HCT116 (cell line): ENCODE results near the gene TDRD10. TPM values are rescaled to one million over a fixed set of nuclear protein-coding genes. Genes with fewer than 3 reads are reported as not detected.

ENCODE experiments used
- ATAC-seq: fragments of 200-7000 bp; cut with Tn5 transposase; 2 replicates; pipeline ENCODE4 v1.9.1; 2020; ENCODE audit warnings: mild to moderate bottlenecking, moderate library complexity
- BruUV-seq: library from RNA; stranded (reverse); fragments of 400-500 nt; replicated peaks from 2 replicates; lab custom pipeline; 2021; lab: Mats Ljungman, UMichigan
- CTCF ChIA-PET: fragments of 300-600 bp; sonication (Branson Sonifier 250); formaldehyde crosslinking; loops from one replicate; lab custom pipeline; 2021; ENCODE audit warnings: antibody characterized with exemption; lab: Charles Lee
- POLR2A ChIA-PET: fragments of 300-600, 350-600 bp; sonication (Branson Sonifier 250); formaldehyde crosslinking; loops from one replicate; lab custom pipeline; 2021; ENCODE audit warnings: antibody characterized with exemption; lab: Charles Lee
- RAD21 ChIA-PET, 2 experiments: fragments of 300-600 bp; sonication (Branson Sonifier 250); formaldehyde crosslinking; loops; one replicate each; lab custom pipeline; 2023; ENCODE audit warnings: low total read pairs in 2 of 2; ENCODE audit not compliant: uncharacterized antibody in 2 of 2, unreplicated experiment in 2 of 2, low non-redundant PET in 1 of 2; lab: Charles Lee
- DNase-seq: peaks from one replicate; pipeline ENCODE4 v3.0.0-alpha.2; 2010; ENCODE audit warnings: low read depth, low spot score
- H2AFZ ChIP-seq: fragments of 200-600 bp; shearing (Covaris generic), sonication (generic); 2 replicates; pipeline ENCODE4 v1.6.1; 2017; ENCODE audit warnings: low read depth, mixed run types, mixed read lengths, antibody characterized with exemption, low read length; ENCODE audit not compliant: poor library complexity, severe bottlenecking
- H3K27ac ChIP-seq: 2 replicates; pipeline ENCODE4 v1.5.1; 2012; ENCODE audit warnings: low read depth, low read length
- H3K27me3 ChIP-seq: fragments of 200-600 bp; sonication (generic); 2 replicates; pipeline ENCODE4 v1.6.1; 2016; ENCODE audit warnings: mixed run types, low read length, mixed read lengths; ENCODE audit not compliant: insufficient read depth
- H3K36me3 ChIP-seq, 2 experiments: fragments of 200-500 bp in 1 of 2; fragments of 200-600 bp in 1 of 2; sonication (Bioruptor generic) in 1 of 2; sonication (generic) in 1 of 2; 2 replicates each; pipeline versions ENCODE4 v1.5.1 to v1.6.1; 2014 to 2016; ENCODE audit warnings: low read length in 2 of 2, inconsistent platforms in 1 of 2, mixed read lengths in 1 of 2, mixed run types in 1 of 2; ENCODE audit not compliant: insufficient read depth in 2 of 2, control insufficient read depth in 1 of 2
- H3K4me1 ChIP-seq, 2 experiments: fragments of 200-600 bp in 1 of 2; sonication (generic) in 1 of 2; 2 replicates each; pipeline versions ENCODE4 v1.5.1 to v1.6.1; 2012 to 2017; ENCODE audit warnings: low read length in 2 of 2, inconsistent platforms in 1 of 2, mild to moderate bottlenecking in 1 of 2, mixed read lengths in 1 of 2, mixed run types in 1 of 2, moderate library complexity in 1 of 2; ENCODE audit not compliant: insufficient read depth in 2 of 2, control insufficient read depth in 1 of 2
- H3K4me2 ChIP-seq: fragments of 200-600 bp; sonication (generic); 2 replicates; pipeline ENCODE4 v1.6.1; 2017; ENCODE audit warnings: mixed run types, low read length, mixed read lengths
- H3K4me3 ChIP-seq, 2 experiments: fragments of 200-600 bp in 1 of 2; sonication (generic) in 1 of 2; replicated peaks in 1 of 2; 2 replicates each; pipeline ENCODE4 v1.5.1; 2011 to 2016; ENCODE audit warnings: low read length in 2 of 2, control low read depth in 1 of 2, low read depth in 1 of 2, mild to moderate bottlenecking in 1 of 2, mixed read lengths in 1 of 2, mixed run types in 1 of 2
- H3K79me2 ChIP-seq: fragments of 200-600 bp; sonication (generic); 2 replicates; pipeline ENCODE4 v1.6.1; 2017; ENCODE audit warnings: mild to moderate bottlenecking, mixed run types, low read length, moderate library complexity, mixed read lengths; ENCODE audit not compliant: insufficient read depth
- H3K9ac ChIP-seq: fragments of 200-600 bp; sonication (generic); 2 replicates; pipeline ENCODE4 v1.6.1; 2016; ENCODE audit warnings: low read length, mixed read lengths
- H3K9me2 ChIP-seq: fragments of 200-600 bp; sonication (generic), shearing (Covaris generic); 2 replicates; pipeline ENCODE4 v1.6.1; 2017; ENCODE audit warnings: mixed run types, mild to moderate bottlenecking, moderate library complexity; ENCODE audit not compliant: insufficient read depth
- H3K9me3 ChIP-seq, 2 experiments: fragments of 200-500 bp in 1 of 2; fragments of 200-600 bp in 1 of 2; sonication (Bioruptor generic) in 1 of 2; sonication (generic) in 1 of 2; 2 replicates each; pipeline ENCODE4 v1.6.1; 2014 to 2017; ENCODE audit warnings: low read length in 2 of 2, mixed read lengths in 2 of 2, inconsistent platforms in 1 of 2, low read depth in 1 of 2, mild to moderate bottlenecking in 1 of 2, mixed run types in 1 of 2, moderate library complexity in 1 of 2; ENCODE audit not compliant: control insufficient read depth in 1 of 2, insufficient read depth in 1 of 2
- H4K20me1 ChIP-seq: fragments of 200-600 bp; sonication (generic), shearing (Covaris generic); 2 replicates; pipeline ENCODE4 v1.6.1; 2017; ENCODE audit warnings: mixed run types, mild to moderate bottlenecking, moderate library complexity; ENCODE audit not compliant: insufficient read depth
- CEBPB ChIP-seq: IDR thresholded peaks from 2 replicates; pipeline ENCODE4 v1.6.1; 2012; ENCODE audit warnings: low read depth
- EGR1 ChIP-seq: IDR thresholded peaks from 2 replicates; pipeline ENCODE4 v1.6.1; 2012; ENCODE audit warnings: low read depth
- ELF1 ChIP-seq: IDR thresholded peaks from 2 replicates; pipeline ENCODE4 v1.6.1; 2012; ENCODE audit warnings: low read depth, borderline replicate concordance
- EZH2phosphoT487 ChIP-seq: fragments of 200-600 bp; IDR thresholded peaks from 2 replicates; pipeline ENCODE4 v1.6.1; 2018; ENCODE audit warnings: antibody characterized with exemption, borderline replicate concordance
- FOSL1 ChIP-seq: IDR thresholded peaks from 2 replicates; pipeline ENCODE4 v1.6.1; 2012; ENCODE audit warnings: low read depth
- JUND ChIP-seq: IDR thresholded peaks from 2 replicates; pipeline ENCODE4 v1.6.1; 2012
- POLR2A ChIP-seq: IDR thresholded peaks from 2 replicates; pipeline ENCODE4 v1.7.0; 2011; ENCODE audit warnings: borderline replicate concordance; ENCODE audit not compliant: insufficient read depth, insufficient read length; ENCODE audit errors: extremely low read depth
- SIN3A ChIP-seq: IDR thresholded peaks from 2 replicates; pipeline ENCODE4 v1.6.1; 2012; ENCODE audit warnings: low read depth
- SRF ChIP-seq: IDR thresholded peaks from 2 replicates; pipeline ENCODE4 v1.6.1; 2012; ENCODE audit warnings: low read depth
- TCF7L2 ChIP-seq: IDR thresholded peaks from 2 replicates; pipeline ENCODE4 v1.7.0; 2011; ENCODE audit warnings: borderline replicate concordance, inconsistent platforms; ENCODE audit not compliant: insufficient read depth, insufficient read length; ENCODE audit errors: extremely low read depth
- YY1 ChIP-seq: IDR thresholded peaks from 2 replicates; pipeline ENCODE4 v1.6.1; 2011; ENCODE audit warnings: low read length, low read depth, moderate library complexity, mild to moderate bottlenecking; ENCODE audit not compliant: insufficient replicate concordance; ENCODE audit errors: extremely low read depth
- ZFX ChIP-seq: fragments of 450-650 bp; IDR thresholded peaks from 2 replicates; pipeline ENCODE4 v1.6.1; 2017
- ZNF274 ChIP-seq: fragments of 200-500 bp; sonication (Bioruptor generic); IDR thresholded peaks from 2 replicates; pipeline ENCODE4 v1.6.1; 2014; ENCODE audit warnings: mild to moderate bottlenecking, low read depth, low read length, inconsistent platforms
- intact Hi-C: fragments of 100-400 bp; cut with micrococcal nuclease; formaldehyde crosslinking; loops from 2 replicates; pipeline ENCODE4 v1.10.0; 2022
- total RNA-seq: library from RNA; stranded (reverse); gene quantifications from one replicate; pipeline ENCODE4 v1.2.1, GENCODE V29; 2021; ENCODE audit not compliant: unreplicated experiment

The TDRD10 gene
- total RNA-seq, 1 experiment from 2014 or later, result not detected

- TF ChIP-seq ELF1 (no peak), FOSL1 (no peak), SRF (no peak), ZNF274 (no peak), ZFX (no peak), TCF7L2 (no peak), EZH2phosphoT487 (no peak), POLR2A (no peak), EGR1 (no peak), SIN3A (no peak), JUND (no peak), CEBPB (no peak), YY1 (no peak)
- no TSS peak for BruUV-seq
- peaks cover 6% of the 10 kb centered on the region; the same call in 1 of the 2 replicates for H3K27me3 ChIP-seq
- H3K9ac ChIP-seq, result no peak overlapping the region
- intact Hi-C loops, result no loop called here
- peaks cover 5% of the 10 kb centered on the region in 2 experiments for H3K4me1 ChIP-seq
- no peaks in the 10 kb centered on the region for H3K36me3 ChIP-seq
- ATAC-seq (no peak), DNase-seq (no peak)
- no peaks in the 10 kb centered on the region for H3K9me3 ChIP-seq
- H4K20me1 ChIP-seq, result no peaks in the 10 kb centered on the region
- ChIA-PET POLR2A (no interaction called here), CTCF (interaction anchor here (1.6 kb wide), 1 partner anchor 9 kb away, joined by 3 read pairs; no protein-coding TSS in a partner anchor), RAD21 (no interaction called here)
- no peak overlapping the region for H3K4me2 ChIP-seq
- no peak overlapping the region for H3K27ac ChIP-seq
- no peak overlapping the region for H2AFZ ChIP-seq
- no peaks in the 10 kb centered on the region for H3K9me2 ChIP-seq
- H3K4me3 ChIP-seq, result no peak overlapping the region
- H3K79me2 ChIP-seq, result no peaks in the 10 kb centered on the region
Measured at GRCh38 chr1:154489695-154490274, 12.2 kb upstream of the TDRD10 start.
